Measurements from ENCODE around the gene TXNIP. TPM values are rescaled to one million over a fixed set of nuclear protein-coding genes. Genes with fewer than 3 reads are reported as not detected.

Gene TXNIP
- total RNA-seq, 1 donor from 2014 or later = 213 TPM

GRCh38 chr1:145974721-145975120, 21.7 kb downstream of the TXNIP start:
- H3K9me3 ChIP-seq (ENCODE audit: low read depth) = no peaks in the 10 kb centered on the region
- no peak for DNase-seq (ENCODE audit: low spot score)

GRCh38 chr1:145972580-145972979, 23.8 kb downstream of the TXNIP start:
- Mint-ChIP-seq H3K27ac (no peak overlapping the region), H3K4me1 (no peaks in the 10 kb centered on the region), H3K27me3 (ENCODE audit: insufficient read depth, low read depth) (no peaks in the 10 kb centered on the region), H3K4me3 (no peak overlapping the region), H3K36me3 (peaks cover 2% of the 10 kb centered on the region), H3K9me3 (peaks cover 3% of the 10 kb centered on the region)
- DNase-seq (ENCODE audit: low spot score) = no peak
- Histone ChIP-seq H3K27me3 (no peaks in the 10 kb centered on the region), H3K9me3 (ENCODE audit: low read depth) (peaks cover under 1% of the 10 kb centered on the region), H3K4me2 (no peak overlapping the region), H4K20me1 (ENCODE audit: low read depth) (no peaks in the 10 kb centered on the region), H3F3A (ENCODE audit: low read depth) (no peaks in the 10 kb centered on the region), H3K4me1 (peaks cover under 1% of the 10 kb centered on the region), H3K4me3 (no peak overlapping the region), H3K36me3 (no peaks in the 10 kb centered on the region), H3K27ac (no peak overlapping the region), H3K79me2 (ENCODE audit: low read depth) (no peaks in the 10 kb centered on the region), H2AFZ (replicated peaks) (no peak overlapping the region), H3K9ac (no peak overlapping the region)
- TF ChIP-seq EZH2 (IDR thresholded peaks at IDR 0.05) (no peak), EZH2phosphoT487 (IDR thresholded peaks at IDR 0.05) (no peak), CTCF (IDR thresholded peaks at IDR 0.05) (no peak)

More at GRCh38 chr1:145974721-145975120, 21.7 kb downstream of the TXNIP start:
- no peak overlapping the region for H3K27ac ChIP-seq
- Mint-ChIP-seq H3K4me1 (no peaks in the 10 kb centered on the region), H3K9me3 (no peaks in the 10 kb centered on the region), H3K27ac (no peak overlapping the region), H3K27me3 (ENCODE audit: insufficient read depth, low read depth) (no peaks in the 10 kb centered on the region), H3K4me3 (no peak overlapping the region), H3K36me3 (no peaks in the 10 kb centered on the region)
- peaks cover 11% of the 10 kb centered on the region for H3K4me1 ChIP-seq
- no peak overlapping the region for H3K4me3 ChIP-seq
- H3K9ac ChIP-seq = no peak overlapping the region
- H2AFZ ChIP-seq (replicated peaks) = no peak overlapping the region
- TF ChIP-seq CTCF (IDR thresholded peaks at IDR 0.05) (no peak), EZH2phosphoT487 (IDR thresholded peaks at IDR 0.05) (no peak), EZH2 (IDR thresholded peaks at IDR 0.05) (no peak)
- no peaks in the 10 kb centered on the region for H3K79me2 ChIP-seq (ENCODE audit: low read depth)
- no peaks in the 10 kb centered on the region for H3K27me3 ChIP-seq
- no peaks in the 10 kb centered on the region for H3K36me3 ChIP-seq
- no peak overlapping the region for H3K4me2 ChIP-seq
- H3F3A ChIP-seq (ENCODE audit: low read depth) = peaks cover 13% of the 10 kb centered on the region
- no peaks in the 10 kb centered on the region for H4K20me1 ChIP-seq (ENCODE audit: low read depth)

GRCh38 chr1:145967288-145967687, 29.1 kb downstream of the TXNIP start:
- H3K9me3 Mint-ChIP-seq = peaks cover 10% of the 10 kb centered on the region
- Histone ChIP-seq H3K9me3 (ENCODE audit: low read depth) (peaks cover 6% of the 10 kb centered on the region), H3K36me3 (no peaks in the 10 kb centered on the region), H3K27ac (no peak overlapping the region), H3F3A (ENCODE audit: low read depth) (peaks cover 12% of the 10 kb centered on the region), H2AFZ (replicated peaks) (no peak overlapping the region), H3K9ac (no peak overlapping the region), H3K79me2 (ENCODE audit: low read depth) (no peaks in the 10 kb centered on the region), H4K20me1 (ENCODE audit: low read depth) (no peaks in the 10 kb centered on the region), H3K27me3 (peaks cover 28% of the 10 kb centered on the region), H3K4me3 (no peak overlapping the region), H3K4me1 (peaks cover 13% of the 10 kb centered on the region), H3K4me2 (no peak overlapping the region)
- peaks cover 2% of the 10 kb centered on the region for H3K36me3 Mint-ChIP-seq
- H3K4me3 Mint-ChIP-seq = no peak overlapping the region
- no peak overlapping the region for H3K27ac Mint-ChIP-seq
- TF ChIP-seq CTCF (IDR thresholded peaks at IDR 0.05) (no peak), EZH2phosphoT487 (IDR thresholded peaks at IDR 0.05) (no peak), EZH2 (IDR thresholded peaks at IDR 0.05) (no peak)
- H3K4me1 Mint-ChIP-seq = peaks cover 28% of the 10 kb centered on the region
- peaks cover 4% of the 10 kb centered on the region for H3K27me3 Mint-ChIP-seq (ENCODE audit: insufficient read depth, low read depth)
- no peak for DNase-seq (ENCODE audit: low spot score)

Measured in neural progenitor cell (in vitro differentiated cells).